Activated T-helper 2 cell treated with anti-CD3 and anti-CD28 coated beads, Interferon-gamma antibody, Interleukin-2, Interleukin-4, amounts not matched to agents 10 μg/mL and 5 μg/mL and 100 μg/mL, durations not matched to agents 14 hours and 24 hours and 36 hours (primary cell): Measurements from ENCODE around the gene FYN. TPM values are rescaled to one million over a fixed set of nuclear protein-coding genes. Genes with fewer than 3 reads are reported as not detected.
"Not testable (repeated sequence)": the region's sequence is repeated elsewhere in the genome, so short reads cannot be mapped to it uniquely, and the experiment has no call there.

Source experiments
- DNase-seq: peaks from one replicate; pipeline ENCODE4 v3.0.0; 2021; ENCODE audit warnings: low spot score
- H3K27ac Mint-ChIP-seq: one replicate; pipeline ENCODE4 v1.8.0; 2021; ENCODE audit warnings: mixed read lengths
- H3K27me3 Mint-ChIP-seq: one replicate; pipeline ENCODE4 v1.8.0; 2021; ENCODE audit warnings: low read depth, mixed read lengths
- H3K36me3 Mint-ChIP-seq: one replicate; pipeline ENCODE4 v1.8.0; 2021; ENCODE audit warnings: low read depth, mixed read lengths
- H3K4me1 Mint-ChIP-seq: one replicate; pipeline ENCODE4 v1.8.0; 2021; ENCODE audit warnings: low read depth, mixed read lengths
- H3K4me3 Mint-ChIP-seq: one replicate; pipeline ENCODE4 v1.8.0; 2021; ENCODE audit warnings: low read depth, mild to moderate bottlenecking, moderate library complexity, mixed read lengths
- H3K9me3 Mint-ChIP-seq: one replicate; pipeline ENCODE4 v1.8.0; 2021; ENCODE audit warnings: mixed read lengths
- intact Hi-C: fragments of 100-400 bp; cut with micrococcal nuclease; formaldehyde crosslinking; loops from one replicate; pipeline ENCODE4 v1.15.1; 2023
- total RNA-seq: library from RNA; stranded (reverse); gene quantifications from 2 replicates; pipeline ENCODE4 v1.2.3, GENCODE V29; 2022

The FYN gene
- total RNA-seq, 1 donor from 2014 or later = 359 TPM

DNA sequence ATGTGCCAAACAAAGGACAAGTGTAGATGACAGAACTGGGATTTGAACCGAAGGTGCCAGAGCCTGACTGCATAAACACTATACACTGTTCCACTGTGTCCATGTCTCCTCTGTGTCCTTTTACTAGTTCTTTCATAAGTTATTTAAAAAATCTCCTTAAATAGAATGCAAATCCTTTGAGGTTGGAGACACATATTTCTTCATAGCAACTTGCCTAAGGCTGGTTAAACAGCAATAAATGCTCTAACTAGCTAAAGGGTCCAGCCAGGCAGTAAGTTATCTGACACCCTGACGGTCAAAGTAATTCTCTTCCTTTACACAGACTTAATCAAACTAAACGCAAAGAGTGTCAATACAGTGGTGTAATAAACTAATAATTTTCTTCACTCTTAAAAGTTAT is 191.4 kb downstream of the FYN start:
- H3K9me3 Mint-ChIP-seq = no peaks in the 10 kb centered on the region
- no peak for DNase-seq
- intact Hi-C loops = no loop called here
- H3K27ac Mint-ChIP-seq = no peak overlapping the region
- no peak overlapping the region for H3K4me3 Mint-ChIP-seq
- H3K27me3 Mint-ChIP-seq = no peaks in the 10 kb centered on the region
- H3K36me3 Mint-ChIP-seq = peaks cover 83% of the 10 kb centered on the region
- H3K4me1 Mint-ChIP-seq = peaks cover 23% of the 10 kb centered on the region

DNA sequence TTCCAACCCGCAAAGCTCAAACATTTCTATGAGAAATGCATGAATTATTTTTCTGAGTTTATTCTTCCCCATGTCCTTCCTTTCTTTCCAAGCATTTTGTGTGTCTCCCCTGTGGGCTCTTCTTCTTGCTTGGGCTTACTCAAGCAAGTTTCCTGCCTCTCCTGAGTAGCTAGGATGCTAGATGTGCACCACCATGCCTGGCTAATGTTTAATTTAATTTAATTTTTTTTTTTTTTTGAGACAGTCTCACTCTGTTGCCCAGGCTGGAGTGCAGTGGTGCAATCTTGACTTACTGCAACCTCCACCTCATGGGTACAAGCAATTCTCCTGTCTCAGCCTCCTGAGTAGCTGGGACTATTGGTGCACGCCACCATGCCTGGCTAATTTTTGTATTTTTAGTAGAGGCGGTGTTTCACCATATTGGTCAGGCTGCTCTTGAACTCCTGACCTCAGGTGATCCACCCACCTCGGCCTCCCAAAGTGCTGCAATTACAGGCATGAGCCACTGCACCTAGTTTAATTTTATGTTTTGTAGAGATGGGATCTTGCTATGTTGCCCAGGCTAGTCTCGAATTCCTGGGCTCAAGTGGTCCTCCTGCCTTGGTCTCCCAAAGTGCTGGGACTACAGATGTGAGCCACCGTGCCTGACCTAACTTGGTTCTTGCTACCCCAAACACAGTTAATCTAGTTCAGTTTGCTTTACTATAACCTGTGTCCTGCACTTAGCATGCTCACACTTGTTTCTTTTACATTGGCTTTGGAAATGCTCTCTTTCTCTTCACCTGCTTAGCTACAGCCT is 192.2 kb downstream of the FYN start:
- H3K4me3 Mint-ChIP-seq, H3K27ac Mint-ChIP-seq, DNase-seq, H3K9me3 Mint-ChIP-seq, H3K27me3 Mint-ChIP-seq, intact Hi-C loops: not testable (repeated sequence)
- peaks cover 83% of the 10 kb centered on the region for H3K36me3 Mint-ChIP-seq
- peaks cover 23% of the 10 kb centered on the region for H3K4me1 Mint-ChIP-seq

DNA sequence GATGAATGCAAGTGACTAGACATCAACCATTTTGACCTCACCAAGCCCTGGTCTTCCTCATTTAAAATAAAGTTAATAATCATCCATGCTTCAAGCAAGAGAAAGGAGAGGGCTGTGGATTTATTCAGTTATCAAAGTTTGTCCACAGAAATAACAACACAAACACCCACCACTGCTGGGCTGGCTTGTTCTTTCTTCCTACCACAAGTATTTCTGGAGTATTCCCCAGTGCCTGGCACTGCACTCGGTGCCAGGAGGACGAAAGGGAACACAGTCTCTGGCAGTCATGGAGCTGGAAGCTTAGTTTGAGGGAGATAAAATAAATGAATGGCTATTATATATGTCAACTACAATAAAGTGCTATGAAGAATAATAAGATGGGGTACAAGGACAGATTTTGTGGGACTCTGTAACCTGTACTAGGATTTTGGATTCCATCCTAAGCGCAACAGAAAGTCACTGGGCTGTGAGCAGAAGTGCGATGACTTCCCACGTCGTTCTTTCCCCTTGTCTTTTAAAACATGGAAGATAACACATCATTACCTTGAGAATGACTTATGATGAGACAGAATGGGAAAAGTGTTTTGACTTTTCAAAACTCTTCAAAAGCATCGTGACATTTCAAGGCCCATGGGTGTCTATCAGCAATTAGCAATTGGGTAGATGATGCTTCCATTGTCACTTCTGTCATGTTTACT is 193.1 kb downstream of the FYN start:
- peaks cover 23% of the 10 kb centered on the region for H3K4me1 Mint-ChIP-seq
- H3K9me3 Mint-ChIP-seq = no peaks in the 10 kb centered on the region
- H3K27me3 Mint-ChIP-seq = no peaks in the 10 kb centered on the region
- H3K36me3 Mint-ChIP-seq = peaks cover 78% of the 10 kb centered on the region
- H3K27ac Mint-ChIP-seq = no peak overlapping the region
- H3K4me3 Mint-ChIP-seq = no peak overlapping the region
- DNase-seq = no peak
- intact Hi-C loops = no loop called here

DNA sequence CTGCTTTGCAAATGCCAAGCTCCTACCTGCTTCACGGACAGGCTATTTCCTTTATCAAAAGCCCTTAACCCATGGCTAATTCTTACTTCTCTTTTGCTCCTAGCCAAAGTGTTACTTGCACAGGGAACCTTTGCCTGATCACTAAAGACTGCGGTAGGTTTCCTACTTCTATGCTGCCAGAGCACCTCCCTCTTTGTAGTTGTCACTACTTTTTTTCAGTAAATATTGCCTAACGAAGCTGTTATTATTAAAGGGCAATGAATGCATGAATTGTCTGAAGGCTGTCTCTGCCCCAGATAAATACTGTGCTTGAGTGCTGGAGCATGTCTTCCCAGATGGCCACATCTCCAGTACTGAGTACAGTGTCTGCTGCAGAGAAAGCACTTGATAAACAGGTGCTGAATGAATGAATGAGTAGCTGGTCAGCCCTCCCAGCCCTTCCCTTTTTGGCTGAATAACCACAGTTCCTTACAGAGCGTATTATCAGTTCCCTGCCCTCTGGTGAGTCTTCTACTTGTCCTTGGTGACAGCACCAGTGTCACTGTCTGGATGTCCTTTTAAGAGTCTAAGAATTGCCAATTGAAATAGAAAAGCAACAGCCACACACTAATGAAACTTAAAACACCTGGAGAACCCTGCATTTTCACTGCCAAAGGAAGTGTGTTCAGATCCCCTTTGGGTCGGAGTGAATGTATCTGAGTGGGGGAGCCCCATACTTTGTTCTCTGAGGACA is 194.0 kb downstream of the FYN start:
- H3K9me3 Mint-ChIP-seq = no peaks in the 10 kb centered on the region
- H3K36me3 Mint-ChIP-seq = peaks cover 77% of the 10 kb centered on the region
- peaks cover 14% of the 10 kb centered on the region for H3K4me1 Mint-ChIP-seq
- no peak overlapping the region for H3K4me3 Mint-ChIP-seq
- H3K27ac Mint-ChIP-seq = no peak overlapping the region
- no peak for DNase-seq
- H3K27me3 Mint-ChIP-seq = no peaks in the 10 kb centered on the region
- intact Hi-C loops = no loop called here

DNA sequence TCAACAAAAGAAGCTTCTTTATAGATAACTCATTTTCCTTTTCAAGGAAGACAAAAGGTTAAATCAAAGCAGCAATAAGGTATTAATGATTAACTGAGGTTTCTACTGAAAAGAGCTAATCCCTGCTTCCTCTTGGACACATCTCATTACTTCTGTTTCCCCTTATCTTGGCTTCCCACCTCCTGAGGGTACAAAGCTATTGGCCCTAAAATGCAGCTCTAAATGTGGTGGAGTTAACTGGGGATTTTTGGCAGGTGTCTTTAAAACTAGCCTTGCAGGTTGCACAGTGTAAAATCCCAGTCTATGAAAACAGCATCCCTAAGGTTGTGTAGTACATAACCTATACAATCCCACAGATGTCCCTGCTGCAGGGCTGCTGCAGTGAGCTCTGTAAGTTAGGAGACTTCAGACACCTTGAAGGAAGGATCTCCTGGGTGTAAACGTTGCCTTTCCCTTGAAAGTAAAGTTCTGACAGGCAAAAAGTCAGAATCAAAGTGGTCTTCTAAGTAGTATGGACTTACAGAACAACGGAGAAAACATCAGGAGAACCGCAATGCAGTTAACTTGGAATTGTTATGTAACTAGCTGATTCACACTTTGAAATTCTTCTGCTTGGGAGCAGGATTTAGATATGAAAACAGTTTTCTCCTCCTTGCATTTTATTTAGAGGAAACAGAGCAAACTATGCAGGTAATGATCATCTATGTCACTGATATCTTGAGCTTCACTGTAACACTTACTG is 195.8 kb downstream of the FYN start:
- intact Hi-C loops = no loop called here
- Mint-ChIP-seq H3K4me3 (no peak overlapping the region), H3K9me3 (no peaks in the 10 kb centered on the region), H3K36me3 (peaks cover 79% of the 10 kb centered on the region), H3K27ac (no peak overlapping the region), H3K27me3 (no peaks in the 10 kb centered on the region), H3K4me1 (peaks cover 6% of the 10 kb centered on the region)
- DNase-seq = no peak

DNA sequence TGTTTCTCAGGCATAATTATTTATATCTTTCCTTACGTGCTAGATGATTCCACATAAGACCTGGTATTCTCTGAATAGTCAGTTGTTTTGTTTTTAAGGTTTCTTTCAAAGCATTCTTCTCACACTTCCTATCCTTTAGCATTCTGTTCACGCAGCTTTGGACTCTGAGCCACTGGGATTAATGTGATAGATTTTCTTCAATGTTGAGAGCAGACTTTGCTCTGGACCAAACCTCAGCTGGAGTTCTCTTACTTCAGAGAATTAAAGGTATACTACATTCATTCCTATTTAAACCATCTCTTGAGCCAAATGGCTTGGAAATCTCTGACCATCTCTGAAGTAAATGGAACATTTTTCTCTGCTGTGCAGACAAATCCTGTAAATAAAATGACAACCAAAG is 196.9 kb downstream of the FYN start:
- intact Hi-C loops = no loop called here
- Mint-ChIP-seq H3K4me3 (no peak overlapping the region), H3K4me1 (peaks cover 4% of the 10 kb centered on the region), H3K36me3 (peaks cover 76% of the 10 kb centered on the region), H3K27me3 (no peaks in the 10 kb centered on the region), H3K27ac (no peak overlapping the region), H3K9me3 (no peaks in the 10 kb centered on the region)
- no peak for DNase-seq

DNA sequence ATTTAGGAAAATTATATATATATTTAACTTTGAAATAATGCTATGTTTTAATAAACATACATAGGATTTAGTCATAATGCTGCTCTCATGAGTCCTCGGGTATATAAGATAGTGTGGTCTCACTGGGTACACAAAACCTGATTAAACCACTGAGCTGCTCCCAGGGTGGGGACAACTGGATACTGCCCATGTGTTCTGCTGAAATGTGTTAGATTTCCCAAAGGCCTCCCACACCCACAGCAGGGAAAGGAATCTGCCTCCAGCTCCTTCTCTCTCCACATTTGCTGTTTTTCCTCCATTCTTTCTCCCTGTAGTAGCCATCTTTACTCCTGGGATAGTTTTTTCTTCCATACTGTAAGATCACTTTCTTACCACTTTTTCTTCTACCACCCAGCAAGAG is 198.4 kb downstream of the FYN start:
- Mint-ChIP-seq H3K27me3 (no peaks in the 10 kb centered on the region), H3K4me3 (no peak overlapping the region), H3K27ac (no peak overlapping the region), H3K36me3 (peaks cover 79% of the 10 kb centered on the region), H3K9me3 (no peaks in the 10 kb centered on the region), H3K4me1 (peaks cover 4% of the 10 kb centered on the region)
- intact Hi-C loops = no loop called here
- no peak for DNase-seq

DNA sequence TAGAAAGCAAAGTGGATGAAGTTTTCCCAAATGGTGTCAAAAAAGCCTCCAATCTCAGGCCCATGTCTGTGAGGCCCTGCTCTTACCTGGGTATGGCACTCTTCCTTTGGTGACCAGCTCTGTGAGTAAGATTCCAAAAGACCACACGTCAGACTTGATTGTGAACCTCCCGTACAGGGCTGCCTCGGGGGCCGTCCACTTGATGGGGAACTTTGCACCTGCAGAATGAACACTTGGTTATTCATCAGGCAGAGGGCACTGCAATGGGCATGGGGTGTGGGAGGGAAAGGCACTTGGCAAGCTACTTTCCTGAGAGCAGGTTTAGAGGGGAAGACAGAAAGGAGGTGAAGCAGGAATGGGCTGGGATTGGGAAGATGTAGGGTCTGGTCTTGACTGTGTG is 198.8 kb downstream of the FYN start:
- Mint-ChIP-seq H3K36me3 (peaks cover 78% of the 10 kb centered on the region), H3K27me3 (no peaks in the 10 kb centered on the region), H3K27ac (no peak overlapping the region), H3K4me3 (no peak overlapping the region), H3K9me3 (no peaks in the 10 kb centered on the region), H3K4me1 (peaks cover 4% of the 10 kb centered on the region)
- intact Hi-C loops = no loop called here
- no peak for DNase-seq

DNA sequence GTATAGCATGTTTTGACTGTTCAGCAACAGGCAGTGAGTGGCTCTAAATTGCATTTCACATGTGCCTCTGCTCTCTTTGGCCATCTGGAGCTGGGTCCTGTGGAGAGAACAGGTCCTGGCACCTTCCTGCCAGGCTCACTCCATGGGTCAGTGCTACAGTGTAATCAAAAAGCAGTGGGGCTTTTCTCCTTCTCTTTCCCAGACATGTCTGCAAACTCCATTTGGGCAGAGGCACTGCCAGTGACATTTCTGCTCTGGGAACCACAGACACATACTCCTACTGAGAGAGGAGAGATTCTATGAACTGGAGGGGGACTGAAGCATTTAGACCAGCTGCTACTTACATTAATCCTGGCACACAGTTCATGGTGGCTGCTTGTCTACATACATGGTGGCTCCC is 199.3 kb downstream of the FYN start:
- DNase-seq = no peak
- Mint-ChIP-seq H3K9me3 (no peaks in the 10 kb centered on the region), H3K27ac (no peak overlapping the region), H3K4me1 (peaks cover 3% of the 10 kb centered on the region), H3K4me3 (no peak overlapping the region), H3K27me3 (no peaks in the 10 kb centered on the region), H3K36me3 (peaks cover 75% of the 10 kb centered on the region)
- intact Hi-C loops = no loop called here

DNA sequence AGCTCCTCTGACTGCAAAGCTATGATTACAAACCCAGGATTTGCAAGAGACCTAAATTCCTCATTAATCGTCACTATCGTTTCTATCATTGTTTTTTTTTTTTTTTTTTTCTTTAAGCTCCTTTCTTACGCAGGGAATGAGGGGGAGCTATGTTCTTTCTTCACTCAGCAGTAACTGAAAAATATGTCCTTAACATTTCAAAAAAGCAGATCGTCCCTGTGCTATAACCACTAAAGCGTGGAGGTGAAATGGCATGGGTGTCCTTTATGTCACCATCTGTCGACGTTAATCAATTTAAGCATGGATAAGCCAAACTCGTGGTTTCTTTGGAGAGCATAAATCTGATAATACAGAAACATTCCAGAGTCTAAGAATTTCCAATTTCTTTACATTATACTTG is 199.7 kb downstream of the FYN start:
- Mint-ChIP-seq H3K36me3 (peaks cover 75% of the 10 kb centered on the region), H3K27me3 (no peaks in the 10 kb centered on the region), H3K4me1 (peaks cover 2% of the 10 kb centered on the region), H3K4me3 (no peak overlapping the region), H3K27ac (no peak overlapping the region), H3K9me3 (no peaks in the 10 kb centered on the region)
- intact Hi-C loops = no loop called here
- DNase-seq = no peak

DNA sequence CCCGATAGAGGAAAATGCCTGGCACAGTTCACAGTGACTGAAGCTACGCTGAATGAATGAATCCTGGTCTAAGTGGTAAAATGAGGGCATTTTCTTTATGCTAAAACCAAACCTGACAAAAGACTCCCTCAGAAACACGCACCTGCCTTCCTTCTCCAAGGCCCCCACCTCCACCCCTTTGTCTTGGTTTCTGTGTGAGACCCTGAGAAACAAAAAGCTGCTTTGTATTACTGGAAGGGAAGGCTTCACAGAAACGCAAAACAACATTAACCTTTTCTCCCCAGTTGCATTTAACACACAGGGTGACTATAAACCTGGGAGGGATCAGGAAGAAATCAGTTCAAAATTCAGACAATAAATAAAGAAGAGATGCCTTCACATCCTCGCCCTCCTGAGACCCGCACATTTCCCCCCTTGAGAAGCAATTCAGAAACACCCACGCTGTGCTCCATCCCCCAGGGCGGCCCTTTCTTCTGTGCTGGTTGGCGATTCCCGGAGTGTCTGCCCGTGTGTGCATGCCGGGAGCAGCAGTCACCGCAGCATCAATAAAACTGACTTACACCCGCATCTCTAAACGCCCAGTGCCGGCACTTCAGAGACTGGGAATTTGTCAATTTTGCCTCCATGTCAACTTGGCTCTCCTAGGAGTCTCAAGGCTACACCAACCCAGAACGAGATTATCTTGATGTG is 200.3 kb downstream of the FYN start:
- intact Hi-C loops = no loop called here
- Mint-ChIP-seq H3K4me1 (peaks cover 2% of the 10 kb centered on the region), H3K27ac (no peak overlapping the region), H3K36me3 (peaks cover 75% of the 10 kb centered on the region), H3K4me3 (no peak overlapping the region), H3K9me3 (no peaks in the 10 kb centered on the region), H3K27me3 (no peaks in the 10 kb centered on the region)
- no peak for DNase-seq

DNA sequence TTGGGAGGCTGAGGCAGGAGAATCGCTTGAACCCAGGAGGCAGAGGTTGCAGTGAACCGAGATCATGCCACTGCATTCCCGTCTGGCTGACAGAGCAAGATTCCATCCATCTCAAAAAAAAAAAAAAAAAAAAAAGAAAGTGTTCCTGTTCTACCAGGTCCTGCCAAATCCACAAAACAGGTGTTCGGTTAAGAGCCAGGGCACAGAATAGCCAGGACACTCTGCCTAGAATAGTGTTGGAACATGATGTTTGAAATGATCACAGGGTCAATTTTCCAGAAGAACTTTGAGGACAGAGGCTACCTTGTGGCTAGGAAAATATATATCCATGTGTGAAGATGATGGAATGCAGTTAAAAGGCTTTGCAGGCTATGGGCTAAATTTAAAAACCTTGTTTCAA is 203.9 kb downstream of the FYN start:
- no peaks in the 10 kb centered on the region for H3K27me3 Mint-ChIP-seq
- H3K36me3 Mint-ChIP-seq = peaks cover 77% of the 10 kb centered on the region
- intact Hi-C loops = no loop called here
- H3K9me3 Mint-ChIP-seq = no peaks in the 10 kb centered on the region
- no peak overlapping the region for H3K27ac Mint-ChIP-seq
- no peak overlapping the region for H3K4me3 Mint-ChIP-seq
- DNase-seq = no peak
- peaks cover 7% of the 10 kb centered on the region for H3K4me1 Mint-ChIP-seq
